GM21825 (cell line): ENCODE data around the gene ADAM10.
"Not testable (repeated sequence)": the region's sequence is repeated elsewhere in the genome, so short reads cannot be mapped to it uniquely, and the experiment has no call there.

ENCODE experiments used
- ATAC-seq: cut with Tn5 transposase; IDR thresholded peaks from one replicate; pipeline ENCODE4 v1.9.1; 2021; ENCODE audit warnings: mild to moderate bottlenecking, moderate library complexity; ENCODE audit not compliant: unreplicated experiment

Gene ADAM10

DNA sequence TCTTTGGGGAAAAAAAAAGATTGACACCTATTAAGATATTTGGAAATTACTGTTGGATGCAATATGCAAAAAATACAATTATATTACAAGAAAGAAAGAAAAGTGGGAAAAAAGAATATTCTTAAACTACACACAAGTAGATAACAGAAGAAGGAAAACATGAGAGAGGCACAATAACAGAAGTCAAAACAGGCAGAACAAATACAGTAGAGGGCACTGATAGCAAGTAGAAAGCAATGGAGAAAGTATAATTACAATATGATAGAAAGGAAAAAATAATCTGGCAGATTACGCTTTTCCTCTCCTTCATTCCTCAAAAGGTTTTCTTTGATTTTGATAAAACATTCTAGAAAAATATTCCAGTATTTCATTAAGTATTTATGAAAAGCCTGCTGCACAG is 72.1 kb downstream of the ADAM10 start:
- ATAC-seq: no peak

DNA sequence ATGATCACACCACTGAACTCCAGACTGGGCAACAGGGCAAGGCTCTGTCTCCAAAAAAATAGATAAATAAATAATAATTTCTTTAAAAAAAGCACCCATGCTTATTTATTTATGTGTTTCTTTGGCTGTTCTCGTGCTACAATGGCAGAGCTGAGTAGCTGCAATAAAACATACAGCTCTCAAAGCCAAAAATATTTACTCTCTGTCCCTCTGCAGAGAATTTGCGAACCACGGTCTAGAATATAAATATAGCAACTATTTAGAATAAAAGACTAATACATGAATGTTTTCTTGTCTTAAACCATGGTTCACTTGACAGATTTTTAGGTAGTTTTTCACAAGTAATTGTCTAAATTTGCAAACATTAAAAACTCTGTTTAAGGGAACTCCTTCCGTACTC is 72.7 kb downstream of the ADAM10 start:
- ATAC-seq: no peak

DNA sequence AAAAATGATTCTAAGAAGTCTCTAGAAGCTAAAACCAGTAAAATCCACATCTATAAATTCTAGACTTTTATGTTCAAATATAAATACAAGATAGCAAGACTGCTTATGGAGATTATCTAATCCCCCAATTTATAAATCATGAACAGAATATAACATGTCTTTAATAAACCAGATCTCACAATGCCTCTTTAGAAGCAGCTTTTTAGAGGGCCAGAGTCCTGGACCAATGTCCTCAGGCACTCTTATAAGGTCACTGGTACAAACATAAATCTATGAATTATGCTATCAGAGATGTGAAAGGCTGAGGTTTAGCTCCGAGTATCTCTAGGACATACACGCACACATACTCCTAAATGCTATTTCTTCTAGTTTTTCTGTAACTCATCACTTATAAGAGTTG is 78.3 kb downstream of the ADAM10 start:
- no peak for ATAC-seq

DNA sequence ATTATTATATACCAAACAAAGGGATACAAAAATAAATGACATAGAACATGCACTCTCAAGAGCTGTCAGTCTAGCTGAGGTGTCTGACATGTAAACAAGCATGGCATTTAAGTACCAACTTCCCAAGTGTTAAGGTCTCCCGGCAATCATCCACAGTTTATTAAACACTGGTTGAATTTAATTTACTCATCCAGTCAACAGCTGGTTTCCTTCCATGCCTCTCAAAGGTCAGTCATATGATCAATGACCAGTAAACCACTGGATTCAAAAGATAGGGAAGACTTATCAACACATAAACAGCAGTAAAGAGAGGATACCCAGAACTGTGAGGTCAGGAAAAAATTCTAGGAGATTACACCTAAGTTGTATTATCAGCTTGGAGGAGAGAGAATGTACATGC is 80.4 kb downstream of the ADAM10 start:
- ATAC-seq: no peak

DNA sequence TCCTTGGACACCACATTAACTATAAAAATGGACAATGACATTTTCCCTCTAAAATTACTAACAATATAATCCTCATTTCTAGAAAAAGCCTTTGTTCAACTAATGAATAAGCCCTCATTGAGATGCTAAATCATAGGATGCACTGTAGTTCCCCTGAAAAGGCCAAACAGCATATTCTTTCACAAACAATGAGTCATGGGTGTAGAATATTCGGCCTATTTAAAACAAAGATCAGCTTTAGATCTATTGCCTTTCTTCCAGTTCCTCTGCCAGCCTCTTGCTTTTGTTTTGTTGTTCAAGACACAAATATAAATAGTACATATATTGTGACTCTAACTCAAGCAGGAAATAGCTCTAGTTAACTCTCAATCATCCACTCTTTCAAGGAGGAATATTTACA is 82.5 kb downstream of the ADAM10 start:
- no peak for ATAC-seq

DNA sequence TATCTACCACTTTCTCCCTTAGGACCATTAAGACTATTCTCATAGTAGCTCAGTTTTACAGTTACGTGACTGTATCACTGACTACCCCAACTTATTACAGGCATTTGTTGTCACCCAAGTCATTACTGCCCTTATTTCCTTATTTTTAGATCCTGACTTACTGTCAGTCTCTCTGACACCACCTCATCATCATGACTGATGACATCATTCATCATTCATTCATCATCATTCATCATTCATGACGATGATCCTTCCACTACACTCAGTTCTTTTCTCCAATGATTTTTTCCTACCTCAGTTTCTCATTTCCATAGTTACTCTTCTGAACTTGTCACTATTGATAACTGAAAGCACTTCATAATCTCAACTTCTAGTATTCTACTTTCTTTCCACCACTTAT is 83.8 kb downstream of the ADAM10 start:
- ATAC-seq: no peak

DNA sequence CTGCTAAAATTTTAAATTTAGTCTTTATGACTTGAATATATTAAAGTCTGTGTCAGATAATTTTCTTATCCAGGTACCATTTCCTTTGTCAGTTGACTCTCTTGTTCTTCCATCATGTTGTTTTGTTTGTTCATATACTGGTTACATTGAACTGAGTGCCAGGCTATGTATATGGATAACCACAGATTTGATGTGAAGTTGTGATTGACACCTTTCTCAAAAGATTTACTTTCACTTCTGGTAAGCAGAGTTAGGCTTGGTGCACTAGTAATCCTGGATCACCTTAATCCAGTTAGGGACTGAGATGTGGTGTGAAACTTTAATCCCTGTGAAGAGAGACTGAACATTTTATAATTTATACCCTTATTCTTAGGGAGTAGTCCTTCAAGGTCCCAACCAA is 99.4 kb downstream of the ADAM10 start:
- ATAC-seq: no peak

DNA sequence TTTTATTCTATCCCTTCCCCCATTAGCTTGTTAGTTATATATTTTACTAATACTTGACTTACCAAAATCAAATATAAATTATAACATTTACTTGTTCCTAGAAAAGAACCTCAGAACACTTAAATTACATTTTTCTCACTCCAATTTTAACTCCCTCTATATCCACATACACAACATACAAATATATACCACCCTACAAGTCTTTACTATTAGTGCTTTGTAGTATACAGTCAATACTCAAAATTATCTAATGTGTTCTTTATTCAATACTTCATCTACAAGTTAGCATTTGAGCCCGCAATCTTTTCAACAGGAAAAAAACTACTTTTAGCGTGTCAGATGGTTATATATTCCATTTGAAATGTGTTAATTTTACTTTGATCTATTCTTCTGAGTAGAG is 100.3 kb downstream of the ADAM10 start:
- no peak for ATAC-seq

DNA sequence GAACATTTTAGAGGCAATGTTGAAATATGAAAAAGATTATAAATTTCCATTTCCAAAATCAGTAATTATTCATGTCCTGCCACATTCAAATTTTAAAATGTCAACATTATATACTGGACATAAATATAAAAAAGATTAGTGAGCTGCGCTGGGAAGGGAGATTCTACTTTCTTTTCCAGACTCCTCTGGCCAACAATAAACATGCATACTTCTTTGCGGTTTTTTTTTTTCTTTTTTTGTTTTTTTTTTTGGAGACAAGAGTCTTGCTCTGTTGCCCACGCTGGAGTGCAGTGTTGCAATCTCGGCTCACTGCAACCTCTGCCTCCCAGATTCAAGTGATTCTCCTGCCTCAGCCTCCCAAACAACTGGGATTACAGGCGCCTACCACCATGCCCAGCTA is 105.5 kb downstream of the ADAM10 start:
- ATAC-seq: no peak

DNA sequence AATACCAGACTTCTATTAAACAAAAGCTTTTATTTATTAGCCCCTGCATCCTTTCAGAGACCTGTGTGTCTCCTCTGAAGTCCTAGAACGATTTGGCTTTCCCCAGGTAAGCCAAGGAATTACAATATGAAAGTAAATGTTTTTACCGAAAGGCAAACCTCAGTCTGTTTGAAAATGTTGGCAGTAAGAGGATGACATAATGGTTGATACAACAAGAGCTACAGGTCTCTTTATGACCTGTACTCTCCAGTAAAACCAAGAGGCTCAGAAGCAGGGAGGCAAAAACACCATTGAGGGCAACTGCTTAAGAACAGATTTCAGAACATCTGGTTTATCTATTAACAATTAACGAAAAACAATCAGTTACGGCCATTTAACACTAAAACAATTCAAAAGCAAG is 107.8 kb downstream of the ADAM10 start:
- ATAC-seq: no peak

DNA sequence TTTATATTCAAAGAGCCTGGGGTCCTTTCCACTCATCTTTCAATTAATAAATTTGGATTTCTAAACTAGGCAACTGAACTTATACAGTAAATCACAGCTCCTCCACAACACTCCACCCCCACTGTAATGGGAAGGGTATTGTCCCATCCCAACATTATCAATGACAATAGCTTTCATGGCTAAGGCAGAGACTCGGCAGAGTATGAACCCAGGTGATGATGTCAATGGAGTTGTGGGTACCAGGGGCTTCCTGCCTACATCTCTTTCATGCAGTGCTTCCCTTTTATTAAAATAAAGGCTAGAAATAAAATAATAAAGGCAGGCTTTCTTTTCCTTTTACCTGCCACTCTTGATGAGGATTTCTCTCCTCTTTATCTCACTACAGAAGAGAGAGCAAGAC is 109.5 kb downstream of the ADAM10 start:
- ATAC-seq: no peak

DNA sequence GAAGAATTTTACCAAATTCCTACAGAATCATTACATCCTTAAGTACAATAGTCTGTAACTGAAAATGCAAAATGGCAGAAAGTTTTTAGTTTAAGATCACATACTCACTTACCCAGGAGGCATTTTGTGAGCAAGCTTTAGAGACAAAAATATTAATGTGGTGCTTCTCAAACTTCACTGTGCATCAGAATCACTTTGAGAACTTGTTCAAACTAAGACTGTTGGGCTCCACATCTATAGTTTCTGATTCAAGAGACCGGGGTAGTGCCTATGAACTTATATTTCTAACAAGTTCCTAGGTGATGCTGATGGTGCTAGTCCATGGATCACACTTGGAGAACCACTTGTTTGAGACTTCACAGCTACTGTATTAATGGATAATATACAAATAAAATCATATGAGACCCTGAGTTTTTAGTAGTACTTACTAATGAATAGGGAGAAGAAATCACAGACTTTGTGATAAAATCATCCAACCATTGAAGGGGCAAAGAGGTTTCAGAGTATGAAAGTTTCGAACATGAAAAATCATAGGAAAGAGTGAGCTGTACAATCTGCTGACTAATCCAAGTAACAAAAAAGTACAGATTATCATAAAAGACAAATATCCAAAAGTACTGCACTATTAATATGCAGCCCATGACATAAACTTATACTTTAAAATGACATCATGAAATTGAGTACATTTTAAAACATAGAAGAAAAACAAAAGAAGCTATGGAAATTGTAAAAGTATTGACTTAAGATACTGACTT is 110.3 kb downstream of the ADAM10 start:
- ATAC-seq: no peak

DNA sequence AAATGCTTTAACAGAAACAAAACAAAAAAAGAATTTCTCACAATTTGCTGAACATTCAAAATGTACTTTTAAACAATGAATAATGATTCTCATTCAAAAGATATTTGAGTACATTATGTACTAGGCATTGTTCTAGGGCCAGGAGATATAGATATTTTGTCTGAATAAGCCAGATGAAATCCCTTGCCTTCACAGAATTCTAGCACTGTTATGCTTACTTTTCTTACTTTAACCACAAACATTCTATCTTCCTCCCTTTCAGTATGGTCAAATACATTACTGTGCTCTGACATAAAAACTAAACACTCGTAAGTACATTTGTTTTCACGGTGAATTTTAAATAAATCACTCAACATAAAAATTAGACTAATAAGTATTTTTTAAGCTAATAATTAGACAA is 116.7 kb downstream of the ADAM10 start:
- ATAC-seq: no peak

DNA sequence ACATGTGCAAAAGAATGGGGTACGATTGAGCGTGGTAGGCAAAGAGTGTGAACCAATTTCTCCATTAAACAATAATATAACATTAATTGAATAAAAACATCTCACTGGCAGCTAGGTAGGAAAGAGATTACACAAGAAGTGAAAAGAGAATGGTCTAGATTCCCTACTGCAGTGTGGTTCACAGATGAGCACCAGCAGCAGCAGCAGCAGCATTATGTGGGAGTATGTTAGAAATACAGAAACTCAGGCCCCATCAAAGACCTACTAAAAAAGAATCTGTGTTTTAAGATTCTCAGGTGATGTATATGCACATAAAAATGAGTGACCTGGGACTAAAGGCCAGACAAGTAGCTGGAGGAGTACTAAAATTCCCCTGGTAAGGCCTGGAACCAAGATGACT is 118.2 kb downstream of the ADAM10 start:
- no peak for ATAC-seq

DNA sequence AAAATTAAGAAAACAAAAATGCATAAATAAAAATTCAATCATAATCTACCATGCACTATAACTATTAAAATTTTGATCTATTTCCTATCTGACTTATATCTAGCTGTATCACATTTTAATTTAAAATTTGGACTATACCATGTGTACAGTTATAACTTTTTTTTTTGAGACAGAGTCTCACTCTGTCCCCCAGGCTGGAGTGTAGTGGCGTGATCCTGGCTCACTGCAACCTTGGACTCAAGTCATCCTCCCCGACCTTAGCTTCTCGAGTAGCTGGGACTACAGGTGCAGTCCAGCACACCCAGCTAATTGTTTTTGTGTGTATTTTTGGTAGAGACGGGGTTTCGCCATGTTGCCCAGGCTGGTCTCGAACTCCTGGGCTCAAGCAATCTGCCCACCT is 119.9 kb downstream of the ADAM10 start:
- no peak for ATAC-seq

DNA sequence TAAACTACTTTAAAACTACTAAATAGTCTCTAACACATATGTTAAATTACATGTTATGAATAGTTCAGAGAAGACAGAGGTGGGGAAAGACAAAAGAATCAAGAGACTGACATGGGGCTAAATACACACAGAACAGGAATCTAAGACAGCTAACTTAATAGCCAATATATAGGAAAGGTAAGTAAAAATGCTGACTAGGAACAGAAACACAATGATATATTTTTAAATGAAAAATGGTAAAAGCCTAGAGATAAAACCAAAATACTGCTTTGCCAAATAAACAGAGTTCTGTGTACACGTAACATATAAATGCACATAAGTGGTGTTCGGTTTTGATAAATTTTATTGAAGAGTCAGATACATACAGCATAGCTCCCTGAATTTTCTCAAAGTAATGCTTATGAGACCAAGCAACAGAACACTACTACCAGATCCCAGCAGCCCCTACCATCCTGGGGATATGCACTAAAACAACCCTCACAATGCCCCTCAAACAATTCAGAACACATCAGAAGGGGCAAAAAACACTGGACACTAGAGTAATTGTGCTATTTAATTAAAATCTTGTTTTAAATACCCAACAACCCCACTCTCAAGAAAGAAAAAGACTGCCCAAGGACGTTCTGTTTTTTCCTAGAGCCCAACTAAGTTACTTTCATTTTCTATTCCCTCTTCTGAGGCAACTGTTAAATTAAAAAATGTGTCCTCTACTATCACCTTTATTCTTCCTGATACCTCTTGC is 121.1 kb downstream of the ADAM10 start:
- ATAC-seq: no peak

DNA sequence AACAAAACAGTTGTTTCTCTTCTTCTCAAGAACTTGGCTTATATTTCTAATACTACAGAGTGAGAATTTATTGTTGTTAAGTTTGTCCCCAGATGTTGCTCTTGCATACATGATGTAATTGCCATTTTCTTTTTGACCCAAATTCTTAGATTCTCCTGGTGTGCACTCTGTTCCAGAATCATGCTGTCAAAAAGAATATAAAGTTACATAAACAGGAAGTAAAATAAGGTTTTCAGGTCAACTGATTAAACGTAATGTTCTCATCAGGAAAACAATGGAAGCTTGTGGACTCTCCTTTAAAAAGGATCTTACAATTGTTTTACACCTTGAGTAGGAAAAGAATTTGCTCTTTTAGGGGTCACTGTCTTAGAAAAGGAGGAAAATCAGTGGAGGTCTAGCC is 121.8 kb downstream of the ADAM10 start:
- ATAC-seq: no peak

DNA sequence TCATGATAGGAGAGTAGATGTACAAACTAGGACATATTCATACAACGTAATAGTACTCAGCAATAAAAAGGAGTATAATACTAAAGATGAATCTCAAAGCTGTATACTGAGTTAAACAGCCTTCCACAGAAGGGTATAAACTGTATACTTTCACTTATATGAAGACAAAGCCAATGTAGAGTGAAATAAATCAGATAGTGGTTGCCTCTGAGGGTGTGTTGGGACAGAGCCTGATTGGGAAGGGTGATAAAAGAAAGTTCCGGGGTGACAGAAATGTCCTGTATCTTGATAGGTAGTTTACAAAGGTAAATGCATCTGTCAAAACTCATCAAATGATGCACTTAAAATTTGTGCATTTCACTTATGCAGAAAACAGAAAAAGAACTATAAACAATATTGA is 122.5 kb downstream of the ADAM10 start:
- no peak for ATAC-seq

DNA sequence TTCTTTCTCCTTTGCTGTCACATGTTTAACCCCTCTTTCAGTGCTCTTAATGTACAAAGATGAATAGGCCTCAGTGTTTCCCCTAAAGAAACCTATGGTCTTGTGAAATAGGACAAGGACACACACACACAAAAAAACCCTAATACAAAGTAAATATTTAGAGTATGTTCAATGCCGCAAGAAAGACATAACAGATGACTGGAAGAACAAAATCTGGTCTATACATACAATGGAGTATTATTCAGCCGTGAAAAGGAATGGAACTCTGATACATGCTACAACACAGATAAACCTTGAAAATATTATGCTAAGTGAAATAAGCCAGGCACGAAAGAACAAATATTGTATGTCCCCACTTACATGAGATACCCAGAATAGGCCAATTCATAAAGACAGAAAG is 123.1 kb downstream of the ADAM10 start:
- ATAC-seq: no peak

DNA sequence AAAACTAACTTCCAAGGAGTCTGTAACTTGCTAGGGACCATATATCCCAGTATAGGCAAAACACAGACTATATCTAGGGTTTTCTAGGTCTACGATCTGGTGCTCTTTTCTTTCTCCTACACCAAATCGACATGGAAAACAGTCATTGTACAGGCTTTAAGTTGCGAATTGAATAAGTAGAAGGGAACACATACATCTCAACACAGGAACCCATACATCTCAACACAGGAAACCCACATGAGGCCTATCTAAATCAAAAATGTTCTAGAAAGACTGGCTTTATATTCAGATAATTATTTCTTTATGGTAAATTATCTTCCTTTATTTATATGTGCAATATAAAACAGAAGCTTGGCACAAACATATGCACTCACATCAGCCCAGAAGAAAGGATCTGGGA is 126.6 kb downstream of the ADAM10 start:
- ATAC-seq: no peak

DNA sequence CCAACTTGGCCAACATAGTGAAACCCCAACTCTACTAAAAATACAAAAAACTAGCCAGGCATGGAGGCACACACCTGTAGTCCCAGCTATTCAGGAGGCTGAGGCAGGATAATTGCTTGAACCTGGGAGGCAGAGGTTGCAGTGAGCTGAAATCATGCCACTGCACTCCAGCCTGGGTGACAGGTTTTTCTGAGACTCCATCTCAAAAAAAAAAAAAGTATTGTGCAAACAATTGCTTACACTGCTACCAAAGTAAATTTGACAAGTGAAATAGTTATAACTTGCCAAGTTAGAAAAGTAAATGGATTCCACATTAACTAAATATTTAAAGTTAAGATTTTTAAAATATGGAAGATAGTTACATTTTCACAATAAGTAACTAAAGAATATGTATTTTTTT is 129.2 kb downstream of the ADAM10 start:
- not testable (repeated sequence) for ATAC-seq

DNA sequence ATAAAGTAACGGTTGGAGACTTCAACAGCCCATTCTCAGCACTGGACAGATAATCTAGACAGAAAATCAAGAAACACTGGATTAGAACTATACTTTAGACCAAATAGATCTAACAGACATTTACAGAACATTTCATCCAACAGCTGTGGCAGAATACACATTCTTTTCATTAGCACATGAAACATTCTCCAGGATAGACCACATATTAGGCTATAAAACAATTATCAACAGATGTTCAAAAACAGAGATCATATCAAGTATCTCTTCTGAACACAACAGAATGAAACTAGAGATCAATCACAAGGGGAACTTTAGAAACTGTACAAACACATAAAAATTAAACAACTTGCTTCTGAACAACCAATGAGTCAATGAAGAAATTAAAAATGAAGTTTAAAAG is 133.3 kb downstream of the ADAM10 start:
- ATAC-seq: no peak
